AG08395 (cell line): Measurements from ENCODE around the gene LRRC32.

Source experiments
- DNase-seq: peaks from one replicate; pipeline ENCODE4 v3.0.0; 2012; ENCODE audit warnings: mixed read lengths, low spot score

LRRC32 gene

GRCh38 chr11:76670485-76671236 lies at the start of gene LRRC32:
Gene LRRC32, minus strand, starts transcription at chr11:76670747. Its CDS starts 4,793 bp downstream, at chr11:76665954.
- DNase-seq = peak; percentile 30

- DNase-seq = no peak
Measured at GRCh38 chr11:76719686-76720085, 49.1 kb upstream of the LRRC32 start.

- DNase-seq = no peak
Measured at GRCh38 chr11:76719281-76719680, 48.7 kb upstream of the LRRC32 start.

GRCh38 chr11:76717816-76718215 lies 47.3 kb upstream of the LRRC32 start:
- no peak for DNase-seq

GRCh38 chr11:76717369-76717768 lies 46.8 kb upstream of the LRRC32 start:
- no peak for DNase-seq

- DNase-seq = no peak
Measured at GRCh38 chr11:76716268-76716667, 45.7 kb upstream of the LRRC32 start.

- DNase-seq = no peak
Measured at GRCh38 chr11:76714493-76714892, 43.9 kb upstream of the LRRC32 start.

GRCh38 chr11:76713499-76713898 lies 43.0 kb upstream of the LRRC32 start:
- DNase-seq = no peak

- DNase-seq = no peak
Measured at GRCh38 chr11:76712125-76712524, 41.6 kb upstream of the LRRC32 start.

- DNase-seq = no peak
Measured at GRCh38 chr11:76709756-76710155, 39.2 kb upstream of the LRRC32 start.

- DNase-seq = no peak
Measured at GRCh38 chr11:76708972-76709660, 38.6 kb upstream of the LRRC32 start.

GRCh38 chr11:76707293-76707825 lies 36.8 kb upstream of the LRRC32 start:
- DNase-seq = no peak

GRCh38 chr11:76706667-76707066 lies 36.1 kb upstream of the LRRC32 start:
- no peak for DNase-seq

- no peak for DNase-seq
Measured at GRCh38 chr11:76705826-76706225, 35.3 kb upstream of the LRRC32 start.

GRCh38 chr11:76704171-76704948 lies 33.8 kb upstream of the LRRC32 start:
- DNase-seq = no peak

- no peak for DNase-seq
Measured at GRCh38 chr11:76703707-76704106, 33.2 kb upstream of the LRRC32 start.

GRCh38 chr11:76702336-76703128 lies 32.0 kb upstream of the LRRC32 start:
- no peak for DNase-seq

GRCh38 chr11:76701294-76702040 lies 30.9 kb upstream of the LRRC32 start:
- DNase-seq = peak; percentile 83

GRCh38 chr11:76700177-76701100 lies 29.9 kb upstream of the LRRC32 start:
- peak; percentile 97 for DNase-seq
